Vagina (tissue), 2 donors: ENCODE measurements around the gene IL32.

Source experiments
- CTCF ChIP-seq, 3 experiments: fragments of 450-650 bp in 2 of 3; fragments of 200-600 bp in 1 of 3; sonication (generic) in 1 of 3; IDR thresholded peaks; one replicate each; pipeline ENCODE4 v1.5.1; 2017 to 2019; ENCODE audit warnings: antibody characterized with exemption in 3 of 3, mild to moderate bottlenecking in 2 of 3, moderate library complexity in 2 of 3
- POLR2A ChIP-seq, 2 donors: fragments of 450-650 bp; IDR thresholded peaks; one replicate each; pipeline ENCODE4 v1.6.1; 2017; ENCODE audit warnings: antibody characterized with exemption in 2 of 2, mild to moderate bottlenecking in 2 of 2, moderate library complexity in 2 of 2

GRCh38 chr16:3029491-3030221, 35.8 kb upstream of the IL32 start:
- TF ChIP-seq CTCF (IDR thresholded peaks at IDR 0.05) (no peak), POLR2A (IDR thresholded peaks at IDR 0.05) (no peak)
